Ovary (tissue), 9 donors: ENCODE measurements around the gene GPSM1. TPM values are rescaled to one million over a fixed set of nuclear protein-coding genes. Genes with fewer than 3 reads are reported as not detected.
"Not testable (repeated sequence)": the region's sequence is repeated elsewhere in the genome, so short reads cannot be mapped to it uniquely, and the experiment has no call there.

Experiments used
- DNase-seq, 5 donors: peaks; one replicate each; pipeline ENCODE4 v3.0.0-alpha.2; 2019 to 2020
- H3K27ac ChIP-seq, 2 donors: fragments of 200-600 bp; one replicate each; pipeline versions ENCODE4 v1.5.1 to v1.8.0; 2019 to 2022
- H3K27me3 ChIP-seq: fragments of 200-600 bp; one replicate; pipeline ENCODE4 v1.8.0; 2022
- H3K36me3 ChIP-seq: fragments of 200-600 bp; sonication (generic); one replicate; pipeline ENCODE4 v1.5.1; 2019
- H3K4me1 ChIP-seq: one replicate; pipeline ENCODE4 v1.8.1; 2013; ENCODE audit warnings: mild to moderate bottlenecking, moderate library complexity; ENCODE audit not compliant: insufficient read depth
- H3K4me3 ChIP-seq: fragments of 200-600 bp; sonication (generic); one replicate; pipeline ENCODE4 v1.5.1; 2017
- H3K9me3 ChIP-seq, 2 donors: fragments of 200-600 bp in 1 of 2; sonication (generic) in 1 of 2; one replicate each; pipeline versions ENCODE4 v1.5.1 to v1.8.1; 2013 to 2019; ENCODE audit warnings: mild to moderate bottlenecking in 1 of 2, moderate library complexity in 1 of 2
- EP300 ChIP-seq: sonication (generic); formaldehyde crosslinking; IDR thresholded peaks from one replicate; pipeline ENCODE4 v1.6.1; 2017; ENCODE audit warnings: antibody characterized with exemption
- POLR2A ChIP-seq: fragments of 450-650 bp; IDR thresholded peaks from one replicate; pipeline ENCODE4 v1.6.1; 2017; ENCODE audit warnings: antibody characterized with exemption, mild to moderate bottlenecking, moderate library complexity
- WGBS, 3 donors: extraction: QIAGEN DNeasy Blood & Tissue Kit in 1 of 3; methylation state at CpG; one replicate each; pipeline versions ENCODE4 v1.1.5 to v1.1.7; 2013 to 2017; 5-methylcytosine and 5-hydroxymethylcytosine counted together
- intact Hi-C, 4 donors: fragments of 100-400 bp; cut with DNase I; formaldehyde crosslinking; loops; one replicate each; pipeline versions ENCODE4 v1.11.0 to v1.15.1; 2022 to 2023
- polyA plus RNA-seq, 2 donors: library from polyadenylated mRNA; stranded (reverse); fragments of 200-250 nt in 1 of 2; fragments of 350-450 nt in 1 of 2; fragmentation: Illumina TruSeq in 1 of 2; extraction: RNeasy Lipid Tissue Mini Kit (QIAGEN cat#74804) in 1 of 2; gene quantifications; one replicate each; pipeline ENCODE4 v1.2.3, GENCODE V29; 2013 to 2014
- total RNA-seq, 7 donors: library from RNA; depleted of rRNA in 2 of 7; stranded (reverse); fragments of >200 nt in 2 of 7; fragmentation: NEBNext Ultra II Directional in 3 of 7; extraction: Animal tissue kit (Norgen Biotek cat#: 25700) in 3 of 7; gene quantifications; one replicate each; pipeline versions ENCODE4 v1.1.0 to v1.2.4, GENCODE V29; 2016 to 2023
- TF ChIP-seq, protein P1 (sequence below), 3 donors: fragments of 450-650 bp in 2 of 3; fragments of 200-600 bp in 1 of 3; IDR thresholded peaks; one replicate each; pipeline versions ENCODE4 v1.5.1 to v1.8.0; 2016 to 2022; ENCODE audit warnings: antibody characterized with exemption in 3 of 3, mild to moderate bottlenecking in 1 of 3
- donor health status: DM: no; HTN: no; CAD: no; lungs with moderate emphysema.
- donor health status: DM: no; HTN: no; CAD: no.
- donor health status: Bipolar disorder and iron deficiency.
- donor health status: DM: yes; HTN: yes; CAD: no.
- donor health status: DM: no; HTN: no; CAD: no.
- donor health status: DM: yes; HTN: yes; CAD: no.

GPSM1 gene
- total and polyA plus RNA-seq, 9 donors = 0.57 to 65.4 (median 36.3) TPM

DNA sequence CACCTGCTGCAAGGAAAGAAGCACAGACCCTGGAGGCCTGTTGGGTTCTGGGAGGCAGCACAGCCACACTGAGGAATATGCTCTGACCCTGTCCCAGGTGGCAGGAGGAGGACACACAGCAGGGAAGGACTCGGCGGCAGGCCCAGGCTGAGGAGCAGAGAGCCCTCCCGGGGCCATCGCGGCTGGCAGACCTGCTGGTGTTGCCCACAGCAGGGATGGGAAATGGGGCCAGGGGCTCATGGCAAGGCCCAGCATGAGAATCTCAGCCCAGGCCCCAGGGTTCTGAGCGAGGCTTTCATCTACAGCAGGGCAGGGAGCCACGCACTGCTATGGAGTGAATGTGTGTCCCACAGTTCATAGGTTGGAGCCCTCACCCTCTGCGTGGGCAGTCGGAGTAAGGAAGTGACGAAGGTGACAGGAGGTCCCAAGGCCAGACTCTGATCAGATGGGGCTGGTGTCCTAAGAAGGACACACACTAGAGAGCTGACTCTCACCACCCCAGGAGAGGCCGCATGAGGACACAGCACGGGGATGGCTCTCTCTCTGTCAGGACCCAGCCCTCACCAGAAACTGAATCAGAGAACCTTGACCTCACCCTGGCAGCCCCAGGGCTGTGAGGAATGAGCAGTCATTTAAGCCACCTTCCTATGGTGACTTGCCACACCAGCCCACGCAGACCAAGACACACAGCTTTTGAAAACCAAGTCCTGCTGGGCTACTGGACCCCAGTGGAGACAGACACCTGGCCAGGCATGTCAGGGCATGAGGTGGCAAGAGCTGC is 10.3 kb upstream of the GPSM1 start:
- intact Hi-C loops = loop anchor here in 1 of 4 donors (5.0 kb wide), 1 partner anchor 50 kb away; no protein-coding TSS in a partner anchor
- no peak overlapping the region for H3K27ac ChIP-seq
- no peaks in the 10 kb centered on the region for H3K36me3 ChIP-seq
- no peak for DNase-seq
- no peaks in the 10 kb centered on the region for H3K9me3 ChIP-seq
- no peaks in the 10 kb centered on the region for H3K27me3 ChIP-seq
- H3K4me3 ChIP-seq = no peak overlapping the region
- no peak for TF ChIP-seq EP300
- TF ChIP-seq POLR2A = no peak
- TF ChIP-seq, protein P1, sequence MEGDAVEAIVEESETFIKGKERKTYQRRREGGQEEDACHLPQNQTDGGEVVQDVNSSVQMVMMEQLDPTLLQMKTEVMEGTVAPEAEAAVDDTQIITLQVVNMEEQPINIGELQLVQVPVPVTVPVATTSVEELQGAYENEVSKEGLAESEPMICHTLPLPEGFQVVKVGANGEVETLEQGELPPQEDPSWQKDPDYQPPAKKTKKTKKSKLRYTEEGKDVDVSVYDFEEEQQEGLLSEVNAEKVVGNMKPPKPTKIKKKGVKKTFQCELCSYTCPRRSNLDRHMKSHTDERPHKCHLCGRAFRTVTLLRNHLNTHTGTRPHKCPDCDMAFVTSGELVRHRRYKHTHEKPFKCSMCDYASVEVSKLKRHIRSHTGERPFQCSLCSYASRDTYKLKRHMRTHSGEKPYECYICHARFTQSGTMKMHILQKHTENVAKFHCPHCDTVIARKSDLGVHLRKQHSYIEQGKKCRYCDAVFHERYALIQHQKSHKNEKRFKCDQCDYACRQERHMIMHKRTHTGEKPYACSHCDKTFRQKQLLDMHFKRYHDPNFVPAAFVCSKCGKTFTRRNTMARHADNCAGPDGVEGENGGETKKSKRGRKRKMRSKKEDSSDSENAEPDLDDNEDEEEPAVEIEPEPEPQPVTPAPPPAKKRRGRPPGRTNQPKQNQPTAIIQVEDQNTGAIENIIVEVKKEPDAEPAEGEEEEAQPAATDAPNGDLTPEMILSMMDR (IDR thresholded peaks at IDR 0.05) = no peak
- 85 to 89% (median 87%) methylated on average over 13 of the region's 13 CpGs for WGBS, 3 donors
- no peaks in the 10 kb centered on the region for H3K4me1 ChIP-seq

DNA sequence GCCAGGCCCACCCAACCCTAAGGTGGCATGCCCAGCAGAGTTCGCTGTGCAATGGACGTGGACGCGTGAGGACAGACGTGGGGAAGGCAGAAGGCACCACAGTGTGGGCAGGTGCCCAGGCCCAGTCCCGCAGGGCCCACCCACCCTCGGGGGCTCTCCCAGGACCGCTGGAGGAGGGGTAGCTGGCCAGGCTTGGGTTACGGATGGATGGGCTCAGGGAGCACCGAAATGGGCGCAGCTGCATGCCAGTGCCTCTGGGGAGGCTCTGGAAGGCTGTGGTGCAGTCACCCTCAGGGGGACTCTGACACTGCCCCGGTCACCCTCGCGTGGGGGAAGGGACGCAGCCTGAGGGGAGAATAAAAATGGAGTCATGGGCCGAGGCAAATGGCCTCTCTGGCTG is 9.6 kb upstream of the GPSM1 start:
- TF ChIP-seq EP300 (no peak), POLR2A (no peak)
- TF ChIP-seq, protein P1 (IDR thresholded peaks at IDR 0.05) = no peak
- intact Hi-C loops = loop anchor here in 1 of 4 donors (5.0 kb wide), 1 partner anchor 50 kb away; no protein-coding TSS in a partner anchor
- no peaks in the 10 kb centered on the region for H3K4me1 ChIP-seq
- no peak overlapping the region for H3K4me3 ChIP-seq
- H3K9me3 ChIP-seq = no peaks in the 10 kb centered on the region
- WGBS, 3 donors = 86 to 88% (median 87%) methylated on average over 16 of the region's 16 CpGs
- no peak overlapping the region for H3K27ac ChIP-seq
- no peaks in the 10 kb centered on the region for H3K36me3 ChIP-seq
- DNase-seq = no peak
- H3K27me3 ChIP-seq = no peaks in the 10 kb centered on the region

DNA sequence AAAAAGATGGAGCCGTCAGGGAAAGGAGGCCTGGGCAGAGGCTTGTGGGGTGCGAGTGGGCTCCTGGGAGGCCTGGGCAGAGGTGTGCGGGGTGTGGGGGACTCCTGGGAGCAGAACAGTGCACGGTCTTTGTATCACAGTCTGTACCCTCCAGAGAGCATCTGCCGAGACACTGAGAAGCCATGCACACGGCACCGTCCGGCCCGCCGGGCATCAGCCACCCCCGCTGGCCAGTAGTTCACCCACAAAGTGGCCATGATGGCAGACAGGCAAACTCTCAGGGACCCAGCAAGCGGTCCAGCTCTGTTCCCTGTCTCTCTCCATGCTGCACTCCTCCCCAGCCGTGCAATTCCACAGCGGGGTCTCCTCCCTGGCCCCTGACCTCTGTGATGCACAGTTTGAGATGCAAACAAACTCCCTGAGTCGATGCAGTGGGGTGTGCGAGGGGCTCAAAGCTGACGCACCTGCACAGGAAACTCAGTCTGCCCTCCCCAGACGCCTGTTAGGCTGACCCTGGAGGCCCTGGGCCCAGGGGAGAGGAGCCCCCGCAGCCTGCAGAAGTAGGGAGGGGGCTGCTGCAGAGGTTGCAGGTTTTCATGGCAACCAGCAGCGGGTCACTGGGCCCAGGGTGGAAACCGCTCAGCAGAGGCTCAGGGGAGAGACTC is 9.1 kb upstream of the GPSM1 start:
- no peaks in the 10 kb centered on the region for H3K27me3 ChIP-seq
- DNase-seq = no peak
- TF ChIP-seq POLR2A (no peak), EP300 (no peak)
- TF ChIP-seq, protein P1 (IDR thresholded peaks at IDR 0.05) = no peak
- H3K36me3 ChIP-seq = no peaks in the 10 kb centered on the region
- H3K4me1 ChIP-seq = no peaks in the 10 kb centered on the region
- intact Hi-C loops = loop anchor here in 1 of 4 donors (5.0 kb wide), 1 partner anchor 49 kb away; no protein-coding TSS in a partner anchor
- 66 to 71% (median 67%) methylated on average over 20 to 21 of the region's 21 CpGs for WGBS, 3 donors
- no peak overlapping the region for H3K4me3 ChIP-seq
- no peaks in the 10 kb centered on the region for H3K9me3 ChIP-seq
- no peak overlapping the region for H3K27ac ChIP-seq

DNA sequence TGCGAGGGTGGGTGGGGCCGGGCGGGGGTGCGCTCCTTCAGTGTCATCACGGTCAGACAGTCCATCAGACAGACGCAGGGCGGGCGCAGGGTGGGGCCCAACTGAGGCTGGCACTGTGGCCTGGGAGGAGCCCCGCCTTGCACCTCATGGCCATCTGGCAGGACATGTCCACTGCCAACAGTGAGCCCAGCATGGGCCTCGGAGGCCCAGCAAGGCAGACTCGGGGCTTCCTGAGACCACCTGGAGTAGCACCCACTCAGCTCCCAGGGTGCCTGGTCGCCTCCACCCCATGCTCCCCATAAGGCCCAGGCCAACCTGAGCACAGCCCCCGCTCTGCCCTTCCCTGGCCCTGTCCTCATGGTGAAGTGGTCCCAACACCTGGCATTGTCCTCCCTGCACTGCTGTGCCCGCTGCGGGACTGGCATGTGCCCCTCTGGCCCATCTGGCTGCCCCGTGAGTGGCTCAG is 8.5 kb upstream of the GPSM1 start:
- no peaks in the 10 kb centered on the region for H3K27me3 ChIP-seq
- TF ChIP-seq, protein P1 (IDR thresholded peaks at IDR 0.05) = no peak
- TF ChIP-seq EP300 (no peak), POLR2A (no peak)
- intact Hi-C loops = loop anchor here in 1 of 4 donors (5.0 kb wide), 1 partner anchor 48 kb away; no protein-coding TSS in a partner anchor
- no peak overlapping the region for H3K4me3 ChIP-seq
- H3K4me1 ChIP-seq = no peaks in the 10 kb centered on the region
- DNase-seq = no peak
- H3K9me3 ChIP-seq = no peaks in the 10 kb centered on the region
- H3K36me3 ChIP-seq = no peaks in the 10 kb centered on the region
- no peak overlapping the region for H3K27ac ChIP-seq
- WGBS, 3 donors = 78 to 80% (median 80%) methylated on average over 12 to 16 of the region's 16 CpGs

DNA sequence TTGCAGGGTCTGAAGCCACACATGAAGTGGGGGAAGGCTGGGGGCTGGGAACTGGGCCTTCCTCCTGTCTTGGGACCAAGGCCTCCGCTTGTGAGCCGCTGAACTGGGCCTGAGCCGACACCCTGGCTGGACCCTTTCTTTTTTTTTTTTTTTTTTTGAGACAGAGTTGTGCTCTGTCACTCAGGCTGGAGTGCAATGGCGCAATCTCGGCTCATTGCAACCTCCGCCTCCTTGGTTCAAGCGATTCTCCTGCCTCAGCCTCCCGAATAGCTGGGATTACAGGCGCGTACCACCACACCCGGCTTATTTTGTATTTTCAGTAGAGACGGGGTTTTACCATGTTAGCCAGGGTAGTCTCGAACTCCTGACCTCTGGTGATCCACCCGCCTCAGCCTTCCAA is 8.1 kb upstream of the GPSM1 start:
- H3K36me3 ChIP-seq, H3K27me3 ChIP-seq, H3K4me1 ChIP-seq, DNase-seq, H3K27ac ChIP-seq, H3K9me3 ChIP-seq, H3K4me3 ChIP-seq: not testable (repeated sequence)
- 94 to 96% (median 95%) methylated on average over 14 of the region's 14 CpGs for WGBS, 3 donors
- intact Hi-C loops = loop anchor here in 1 of 4 donors (5.0 kb wide), 1 partner anchor 48 kb away; no protein-coding TSS in a partner anchor

DNA sequence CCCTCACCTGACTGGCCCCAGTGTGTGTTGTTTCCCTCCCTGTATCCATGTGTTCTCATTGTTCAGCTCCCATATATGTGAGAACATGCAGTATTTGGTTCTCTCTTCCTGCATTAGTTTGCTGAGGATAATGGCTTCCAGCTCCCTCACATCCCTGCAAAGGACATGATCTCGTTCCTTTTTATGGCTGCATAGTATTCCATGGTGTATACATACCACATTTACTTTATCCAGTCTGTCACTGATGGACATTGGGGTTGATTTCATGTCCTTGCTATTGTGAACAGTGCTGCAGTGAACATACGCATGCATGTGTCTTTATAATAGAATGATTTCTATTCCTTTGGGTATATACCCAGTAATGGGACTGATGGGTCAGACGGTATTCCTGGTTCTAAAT is 7.4 kb upstream of the GPSM1 start:
- H3K27ac ChIP-seq, DNase-seq, H3K4me1 ChIP-seq, H3K4me3 ChIP-seq, H3K9me3 ChIP-seq, H3K27me3 ChIP-seq, H3K36me3 ChIP-seq: not testable (repeated sequence)
- WGBS, 3 donors = 91 to 92% (median 92%) methylated on average over 3 of the region's 3 CpGs
- intact Hi-C loops = loop anchor here in 1 of 4 donors (5.0 kb wide), 1 partner anchor 47 kb away; no protein-coding TSS in a partner anchor

DNA sequence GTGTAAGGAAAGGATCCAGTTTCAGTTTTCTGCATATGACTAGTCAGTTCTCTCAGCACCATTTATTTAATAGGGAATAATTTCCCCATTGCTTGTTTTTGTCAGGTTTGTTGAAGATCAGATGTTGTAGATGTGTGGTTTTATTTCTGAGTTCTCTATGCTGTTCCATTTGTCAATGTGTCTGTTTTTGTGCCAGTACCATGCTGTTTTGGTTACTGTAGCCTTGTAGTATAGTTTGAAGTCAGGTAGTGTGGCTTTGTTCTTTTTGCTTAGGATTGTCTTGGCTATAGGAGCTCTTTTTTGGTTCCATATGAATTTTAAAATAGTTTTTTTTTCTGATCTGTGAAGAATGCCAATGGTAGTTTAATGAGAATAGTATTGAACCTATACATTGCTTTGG is 6.4 kb upstream of the GPSM1 start:
- H3K4me1 ChIP-seq, H3K9me3 ChIP-seq, DNase-seq, intact Hi-C loops, H3K36me3 ChIP-seq, H3K27ac ChIP-seq, H3K27me3 ChIP-seq, H3K4me3 ChIP-seq: not testable (repeated sequence)
